Spleen (tissue), 11 donors: Measurements from ENCODE around the gene GJC2. TPM values are rescaled to one million over a fixed set of nuclear protein-coding genes. Genes with fewer than 3 reads are reported as not detected.

ENCODE experiments used
- DNase-seq: peaks from one replicate; pipeline ENCODE4 v3.0.0-alpha.2; 2020
- H3K27ac ChIP-seq, 8 donors: fragments of 200-600 bp; sonication (generic) in 7 of 8; 1 replicate in 4 of 8; 2 replicates in 4 of 8; pipeline versions ENCODE4 v1.5.0 to v1.8.0; 2016 to 2021; ENCODE audit warnings: inconsistent platforms in 4 of 8, mild to moderate bottlenecking in 4 of 8, moderate library complexity in 1 of 8
- H3K27me3 ChIP-seq, 7 donors: fragments of 200-600 bp; sonication (generic) in 6 of 7; replicated peaks in 1 of 7; 1 replicate in 4 of 7; 2 replicates in 3 of 7; pipeline versions ENCODE4 v1.5.0 to v1.8.0; 2016 to 2021; ENCODE audit warnings: inconsistent platforms in 3 of 7, mild to moderate bottlenecking in 1 of 7
- H3K36me3 ChIP-seq, 6 donors: fragments of 200-600 bp; sonication (generic) in 5 of 6; 1 replicate in 4 of 6; 2 replicates in 2 of 6; pipeline versions ENCODE4 v1.5.0 to v1.8.0; 2016 to 2021; ENCODE audit warnings: inconsistent platforms in 2 of 6
- H3K4me1 ChIP-seq, 6 donors: fragments of 200-600 bp; sonication (generic) in 5 of 6; 1 replicate in 3 of 6; 2 replicates in 3 of 6; pipeline versions ENCODE4 v1.5.0 to v1.8.0; 2016 to 2021; ENCODE audit warnings: inconsistent platforms in 3 of 6
- H3K4me3 ChIP-seq, 8 donors: fragments of 200-600 bp; sonication (generic) in 7 of 8; 1 replicate in 4 of 8; 2 replicates in 4 of 8; pipeline versions ENCODE4 v1.5.0 to v1.8.0; 2016 to 2021; ENCODE audit warnings: inconsistent platforms in 4 of 8, mild to moderate bottlenecking in 4 of 8, moderate library complexity in 2 of 8
- H3K9me3 ChIP-seq, 8 donors: fragments of 200-600 bp; sonication (generic) in 7 of 8; 1 replicate in 4 of 8; 2 replicates in 4 of 8; pipeline versions ENCODE4 v1.5.0 to v1.8.0; 2016 to 2021; ENCODE audit warnings: inconsistent platforms in 4 of 8
- POLR2A ChIP-seq, 3 donors: fragments of 450-650 bp; IDR thresholded peaks; one replicate each; pipeline ENCODE4 v1.5.1; 2017; ENCODE audit warnings: antibody characterized with exemption in 3 of 3, mild to moderate bottlenecking in 1 of 3
- POLR2AphosphoS5 ChIP-seq, 3 donors: sonication (generic); formaldehyde crosslinking; IDR thresholded peaks; one replicate each; pipeline ENCODE4 v1.5.1; 2017; ENCODE audit warnings: antibody characterized with exemption in 3 of 3
- WGBS, 5 donors: extraction: QIAGEN DNeasy Blood & Tissue Kit in 3 of 5; methylation state at CpG; one replicate each; pipeline versions ENCODE4 v1.1.5 to v1.1.7; 2013 to 2018; 5-methylcytosine and 5-hydroxymethylcytosine counted together
- intact Hi-C: fragments of 100-400 bp; cut with DNase I; formaldehyde crosslinking; loops from one replicate; pipeline ENCODE4 v1.15.0; 2023; ENCODE audit warnings: low total_unique reads
- polyA plus RNA-seq, 3 donors: library from polyadenylated mRNA; stranded (reverse); fragments of 200-250 nt; gene quantifications; one replicate each; pipeline ENCODE4 v1.2.1, GENCODE V29; 2013
- total RNA-seq, 7 donors: library from RNA; depleted of rRNA in 3 of 7; stranded (reverse); fragments of >200 nt in 3 of 7; fragmentation: NEBNext Ultra II Directional in 4 of 7; extraction: Animal tissue kit (Norgen Biotek cat#: 25700) in 4 of 7; gene quantifications; one replicate each; pipeline versions ENCODE4 v1.1.0 to v1.2.1, GENCODE V29; 2016 to 2021
- TF ChIP-seq, protein P1 (sequence below), 11 experiments: fragments of 200-600 bp in 7 of 11; fragments of 450-650 bp in 4 of 11; sonication (generic) in 4 of 11; IDR thresholded peaks in 8 of 11; conservative IDR thresholded peaks in 3 of 11; 1 replicate in 7 of 11; 2 replicates in 4 of 11; pipeline versions ENCODE4 v1.4.0 to v1.8.0; 2016 to 2021; ENCODE audit warnings: antibody characterized with exemption in 11 of 11, inconsistent platforms in 4 of 11, mild to moderate bottlenecking in 1 of 11
- donor health status: healthy with polysubstance abuse.
- donor health status: DM: no; HTN: no; CAD: no; lungs with moderate emphysema.
- donor health status: DM: no; HTN: no; CAD: no.
- donor health status: Bipolar disorder and iron deficiency.
- donor health status: healthy.
- donor health status: DM: no; HTN: no; CAD: no.
- donor health status: DM: yes; HTN: yes; CAD: no.

The GJC2 gene
- total and polyA plus RNA-seq, 10 donors: 0.35 to 3.5 (median 1.3) TPM

DNA sequence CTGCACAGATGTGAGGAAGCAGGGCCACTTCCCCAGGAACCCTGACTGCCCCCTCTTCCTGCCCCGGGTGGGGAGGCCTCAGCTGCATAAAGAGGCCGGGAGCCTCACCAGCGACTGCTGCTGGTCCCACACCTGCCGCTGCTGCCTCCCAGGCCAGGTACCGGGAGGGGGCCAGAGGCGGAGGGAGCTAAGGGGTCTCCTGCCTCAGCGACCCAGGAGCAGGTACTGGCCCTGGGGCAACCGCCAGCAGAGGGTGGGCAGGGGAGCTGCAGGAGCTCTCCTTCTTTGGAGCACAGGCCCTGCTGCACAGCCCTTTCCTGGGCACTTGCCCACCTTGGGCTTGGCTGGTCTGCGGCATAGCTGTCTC is 6.8 kb downstream of the GJC2 start:
- Histone ChIP-seq H3K27me3 (peaks cover 0 to 21% (median 0%) of the 10 kb centered on the region in 7 donors), H3K9me3 (no peaks in the 10 kb centered on the region), H3K27ac (no peak overlapping the region), H3K4me1 (peaks cover 0 to 31% (median 20%) of the 10 kb centered on the region in 6 donors), H3K36me3 (no peaks in the 10 kb centered on the region), H3K4me3 (no peak overlapping the region)
- peak; percentile 71 for DNase-seq
- intact Hi-C loops: no loop called here
- 6 to 51% (median 24%) methylated on average over 7 to 9 of the region's 9 CpGs for WGBS, 5 donors
- TF ChIP-seq, protein P1, sequence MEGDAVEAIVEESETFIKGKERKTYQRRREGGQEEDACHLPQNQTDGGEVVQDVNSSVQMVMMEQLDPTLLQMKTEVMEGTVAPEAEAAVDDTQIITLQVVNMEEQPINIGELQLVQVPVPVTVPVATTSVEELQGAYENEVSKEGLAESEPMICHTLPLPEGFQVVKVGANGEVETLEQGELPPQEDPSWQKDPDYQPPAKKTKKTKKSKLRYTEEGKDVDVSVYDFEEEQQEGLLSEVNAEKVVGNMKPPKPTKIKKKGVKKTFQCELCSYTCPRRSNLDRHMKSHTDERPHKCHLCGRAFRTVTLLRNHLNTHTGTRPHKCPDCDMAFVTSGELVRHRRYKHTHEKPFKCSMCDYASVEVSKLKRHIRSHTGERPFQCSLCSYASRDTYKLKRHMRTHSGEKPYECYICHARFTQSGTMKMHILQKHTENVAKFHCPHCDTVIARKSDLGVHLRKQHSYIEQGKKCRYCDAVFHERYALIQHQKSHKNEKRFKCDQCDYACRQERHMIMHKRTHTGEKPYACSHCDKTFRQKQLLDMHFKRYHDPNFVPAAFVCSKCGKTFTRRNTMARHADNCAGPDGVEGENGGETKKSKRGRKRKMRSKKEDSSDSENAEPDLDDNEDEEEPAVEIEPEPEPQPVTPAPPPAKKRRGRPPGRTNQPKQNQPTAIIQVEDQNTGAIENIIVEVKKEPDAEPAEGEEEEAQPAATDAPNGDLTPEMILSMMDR (IDR thresholded peaks at IDR 0.05 in 8 of 11, conservative IDR thresholded peaks at IDR 0.05 in 3 of 11): no peak
- TF ChIP-seq POLR2A (IDR thresholded peaks at IDR 0.05) (no peak), POLR2AphosphoS5 (IDR thresholded peaks at IDR 0.05) (no peak)

DNA sequence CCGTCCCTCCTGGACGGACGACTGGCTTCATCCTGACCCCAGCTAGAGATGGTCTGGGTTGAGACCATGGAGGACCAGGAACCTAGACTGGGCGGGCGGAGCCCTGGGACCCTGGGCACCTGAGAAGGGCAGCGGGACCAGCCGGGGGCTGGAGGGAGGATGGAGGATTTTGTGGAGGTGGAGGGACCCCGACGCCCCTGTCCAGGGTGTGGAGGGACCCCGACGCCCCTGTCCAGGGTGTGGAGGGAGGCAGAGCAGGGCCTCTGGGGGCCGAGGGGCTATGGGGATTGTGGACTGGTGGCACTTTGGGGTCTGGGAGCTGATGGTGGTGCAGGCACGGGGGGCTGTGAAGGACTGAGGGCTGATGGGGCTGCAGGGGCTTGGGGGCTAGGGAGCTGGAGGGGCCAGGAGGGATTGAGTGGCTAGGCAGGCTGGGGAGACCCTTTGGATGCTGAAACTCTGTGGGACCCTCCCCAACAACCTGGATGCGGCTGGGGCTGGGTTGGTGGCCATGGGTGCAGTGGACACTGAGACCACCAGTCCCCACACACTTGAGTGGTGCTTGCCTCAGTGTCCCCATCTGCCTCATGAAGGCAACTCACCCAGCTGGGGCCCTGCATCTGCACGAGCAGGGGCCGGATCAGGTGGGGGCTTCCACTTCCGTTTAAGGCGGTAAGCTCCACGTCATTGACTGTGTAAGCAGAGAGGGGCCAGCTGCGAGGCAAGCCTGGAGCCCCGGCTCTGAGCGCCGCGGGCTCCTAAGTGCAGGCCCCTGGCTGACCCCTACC is 7.4 kb downstream of the GJC2 start:
- peak; percentile 72 for DNase-seq
- H3K4me3 ChIP-seq: no peak overlapping the region
- H3K4me1 ChIP-seq: peaks cover 4 to 34% (median 21%) of the 10 kb centered on the region in 6 donors
- H3K9me3 ChIP-seq: no peaks in the 10 kb centered on the region
- TF ChIP-seq, protein P1 (IDR thresholded peaks at IDR 0.05 in 8 of 11, conservative IDR thresholded peaks at IDR 0.05 in 3 of 11): no peak
- no peak for TF ChIP-seq POLR2AphosphoS5 (IDR thresholded peaks at IDR 0.05)
- TF ChIP-seq POLR2A (IDR thresholded peaks at IDR 0.05): no peak
- intact Hi-C loops: no loop called here
- peaks cover 0 to 27% (median 0%) of the 10 kb centered on the region in 7 donors for H3K27me3 ChIP-seq
- WGBS, 5 donors: 43 to 70% (median 45%) methylated on average over 13 to 24 of the region's 24 CpGs
- no peaks in the 10 kb centered on the region for H3K36me3 ChIP-seq
- no peak overlapping the region for H3K27ac ChIP-seq

DNA sequence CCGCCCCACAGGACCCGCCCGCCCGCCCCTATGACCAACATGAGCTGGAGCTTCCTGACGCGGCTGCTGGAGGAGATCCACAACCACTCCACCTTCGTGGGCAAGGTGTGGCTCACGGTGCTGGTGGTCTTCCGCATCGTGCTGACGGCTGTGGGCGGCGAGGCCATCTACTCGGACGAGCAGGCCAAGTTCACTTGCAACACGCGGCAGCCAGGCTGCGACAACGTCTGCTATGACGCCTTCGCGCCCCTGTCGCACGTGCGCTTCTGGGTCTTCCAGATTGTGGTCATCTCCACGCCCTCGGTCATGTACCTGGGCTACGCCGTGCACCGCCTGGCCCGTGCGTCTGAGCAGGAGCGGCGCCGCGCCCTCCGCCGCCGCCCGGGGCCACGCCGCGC is 8.0 kb downstream of the GJC2 start:
- no peak for TF ChIP-seq POLR2AphosphoS5 (IDR thresholded peaks at IDR 0.05)
- TF ChIP-seq, protein P1 (IDR thresholded peaks at IDR 0.05 in 8 of 11, conservative IDR thresholded peaks at IDR 0.05 in 3 of 11): no peak
- no peak for TF ChIP-seq POLR2A (IDR thresholded peaks at IDR 0.05)
- peaks cover 0 to 33% (median 0%) of the 10 kb centered on the region in 7 donors for H3K27me3 ChIP-seq
- H3K4me1 ChIP-seq: peaks cover 10 to 40% (median 26%) of the 10 kb centered on the region in 6 donors
- H3K36me3 ChIP-seq: no peaks in the 10 kb centered on the region
- no peaks in the 10 kb centered on the region for H3K9me3 ChIP-seq
- 70 to 88% (median 83%) methylated on average over 36 to 43 of the region's 43 CpGs for WGBS, 5 donors
- peak; percentile 68 for DNase-seq
- intact Hi-C loops: no loop called here
- H3K4me3 ChIP-seq: no peak overlapping the region
- H3K27ac ChIP-seq: no peak overlapping the region

DNA sequence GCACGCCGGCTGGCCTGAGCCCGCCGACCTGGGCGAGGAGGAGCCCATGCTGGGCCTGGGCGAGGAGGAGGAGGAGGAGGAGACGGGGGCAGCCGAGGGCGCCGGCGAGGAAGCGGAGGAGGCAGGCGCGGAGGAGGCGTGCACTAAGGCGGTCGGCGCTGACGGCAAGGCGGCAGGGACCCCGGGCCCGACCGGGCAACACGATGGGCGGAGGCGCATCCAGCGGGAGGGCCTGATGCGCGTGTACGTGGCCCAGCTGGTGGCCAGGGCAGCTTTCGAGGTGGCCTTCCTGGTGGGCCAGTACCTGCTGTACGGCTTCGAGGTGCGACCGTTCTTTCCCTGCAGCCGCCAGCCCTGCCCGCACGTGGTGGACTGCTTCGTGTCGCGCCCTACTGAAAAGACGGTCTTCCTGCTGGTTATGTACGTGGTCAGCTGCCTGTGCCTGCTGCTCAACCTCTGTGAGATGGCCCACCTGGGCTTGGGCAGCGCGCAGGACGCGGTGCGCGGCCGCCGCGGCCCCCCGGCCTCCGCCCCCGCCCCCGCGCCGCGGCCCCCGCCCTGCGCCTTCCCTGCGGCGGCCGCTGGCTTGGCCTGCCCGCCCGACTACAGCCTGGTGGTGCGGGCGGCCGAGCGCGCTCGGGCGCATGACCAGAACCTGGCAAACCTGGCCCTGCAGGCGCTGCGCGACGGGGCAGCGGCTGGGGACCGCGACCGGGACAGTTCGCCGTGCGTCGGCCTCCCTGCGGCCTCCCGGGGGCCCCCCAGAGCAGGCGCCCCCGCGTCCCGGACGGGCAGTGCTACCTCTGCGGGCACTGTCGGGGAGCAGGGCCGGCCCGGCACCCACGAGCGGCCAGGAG is 8.6 kb downstream of the GJC2 start:
- Histone ChIP-seq H3K4me1 (peaks cover 11 to 47% (median 32%) of the 10 kb centered on the region in 6 donors), H3K9me3 (no peaks in the 10 kb centered on the region), H3K27ac (no peak overlapping the region), H3K4me3 (no peak overlapping the region), H3K36me3 (no peaks in the 10 kb centered on the region), H3K27me3 (peaks cover 0 to 36% (median 0%) of the 10 kb centered on the region in 7 donors)
- intact Hi-C loops: no loop called here
- peak; percentile 75 for DNase-seq
- peak in 1 of 3 donors; percentile 37 for TF ChIP-seq POLR2AphosphoS5 (IDR thresholded peaks at IDR 0.05)
- TF ChIP-seq, protein P1 (IDR thresholded peaks at IDR 0.05 in 8 of 11, conservative IDR thresholded peaks at IDR 0.05 in 3 of 11): no peak
- WGBS, 5 donors: 63 to 84% (median 80%) methylated on average over 67 to 98 of the region's 98 CpGs
